Hepatocyte (in vitro differentiated cells): ENCODE results near the gene ST6GAL1.

Experiments
- EZH2phosphoT487 ChIP-seq: fragments of 200-600 bp; sonication (generic); IDR thresholded peaks from one replicate; pipeline ENCODE4 v1.6.1; 2018; ENCODE audit warnings: antibody characterized with exemption, mild to moderate bottlenecking, low read depth, moderate library complexity; ENCODE audit not compliant: unreplicated experiment, severe bottlenecking
- TF ChIP-seq, protein P1 (sequence below): fragments of 200-600 bp; sonication (generic); IDR thresholded peaks from 2 replicates; pipeline ENCODE4 v1.5.1; 2016; ENCODE audit warnings: antibody characterized with exemption, mild to moderate bottlenecking; ENCODE audit not compliant: poor library complexity

DNA sequence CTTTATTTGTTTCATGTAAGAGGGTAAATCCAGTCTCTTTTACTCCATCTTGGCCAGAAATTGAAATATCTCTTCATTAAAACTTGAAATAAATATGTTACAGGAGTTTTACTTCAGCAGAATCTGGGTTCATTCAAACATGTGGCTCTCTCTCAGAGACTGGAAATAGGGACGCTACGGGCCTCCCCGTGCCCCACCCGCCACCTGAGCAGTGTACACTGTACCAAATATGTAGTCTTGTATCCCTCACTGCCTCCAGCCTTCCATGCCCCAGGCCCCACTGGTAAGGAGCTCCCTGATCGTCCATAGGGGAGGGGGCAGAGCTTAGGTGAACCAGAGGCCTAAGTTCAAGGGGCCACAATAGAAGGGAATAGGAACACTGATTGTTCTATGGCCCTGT is 172.9 kb downstream of the ST6GAL1 start:
- TF ChIP-seq, protein P1, sequence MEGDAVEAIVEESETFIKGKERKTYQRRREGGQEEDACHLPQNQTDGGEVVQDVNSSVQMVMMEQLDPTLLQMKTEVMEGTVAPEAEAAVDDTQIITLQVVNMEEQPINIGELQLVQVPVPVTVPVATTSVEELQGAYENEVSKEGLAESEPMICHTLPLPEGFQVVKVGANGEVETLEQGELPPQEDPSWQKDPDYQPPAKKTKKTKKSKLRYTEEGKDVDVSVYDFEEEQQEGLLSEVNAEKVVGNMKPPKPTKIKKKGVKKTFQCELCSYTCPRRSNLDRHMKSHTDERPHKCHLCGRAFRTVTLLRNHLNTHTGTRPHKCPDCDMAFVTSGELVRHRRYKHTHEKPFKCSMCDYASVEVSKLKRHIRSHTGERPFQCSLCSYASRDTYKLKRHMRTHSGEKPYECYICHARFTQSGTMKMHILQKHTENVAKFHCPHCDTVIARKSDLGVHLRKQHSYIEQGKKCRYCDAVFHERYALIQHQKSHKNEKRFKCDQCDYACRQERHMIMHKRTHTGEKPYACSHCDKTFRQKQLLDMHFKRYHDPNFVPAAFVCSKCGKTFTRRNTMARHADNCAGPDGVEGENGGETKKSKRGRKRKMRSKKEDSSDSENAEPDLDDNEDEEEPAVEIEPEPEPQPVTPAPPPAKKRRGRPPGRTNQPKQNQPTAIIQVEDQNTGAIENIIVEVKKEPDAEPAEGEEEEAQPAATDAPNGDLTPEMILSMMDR: no peak
- no peak for TF ChIP-seq EZH2phosphoT487
